ENCODE results near the gene C19orf85.

C19orf85 gene

GRCh38 chr19:55481794-55482155 is 17.2 kb upstream of the C19orf85 start:
- TF ChIP-seq CTCF (IDR thresholded peaks at IDR 0.05; ENCODE audit: low read depth, low read length, missing control alignments) = no peak
- no peak for DNase-seq (ENCODE audit: extremely low read depth, low read depth)
- H3K4me3 ChIP-seq (replicated peaks; ENCODE audit: low read depth, low read length) = no peak overlapping the region

- no peak overlapping the region for H3K4me3 ChIP-seq (replicated peaks; ENCODE audit: low read depth, low read length)
- TF ChIP-seq CTCF (IDR thresholded peaks at IDR 0.05; ENCODE audit: low read depth, low read length, missing control alignments) = no peak
- no peak for DNase-seq (ENCODE audit: extremely low read depth, low read depth)
These were observed 16.7 kb upstream of the C19orf85 start for GRCh38 chr19:55481148-55481793.

- no peak overlapping the region for H3K4me3 ChIP-seq (replicated peaks; ENCODE audit: low read depth, low read length)
- no peak for DNase-seq (ENCODE audit: extremely low read depth, low read depth)
- no peak for TF ChIP-seq CTCF (IDR thresholded peaks at IDR 0.05; ENCODE audit: low read depth, low read length, missing control alignments)
These were observed 15.1 kb upstream of the C19orf85 start for GRCh38 chr19:55479451-55480230.

GRCh38 chr19:55479045-55479444 is 14.5 kb upstream of the C19orf85 start:
- no peak for TF ChIP-seq CTCF (IDR thresholded peaks at IDR 0.05; ENCODE audit: low read depth, low read length, missing control alignments)
- DNase-seq (ENCODE audit: extremely low read depth, low read depth) = no peak
- H3K4me3 ChIP-seq (replicated peaks; ENCODE audit: low read depth, low read length) = no peak overlapping the region

- no peak for DNase-seq (ENCODE audit: extremely low read depth, low read depth)
- H3K4me3 ChIP-seq (replicated peaks; ENCODE audit: low read depth, low read length) = no peak overlapping the region
- TF ChIP-seq CTCF (IDR thresholded peaks at IDR 0.05; ENCODE audit: low read depth, low read length, missing control alignments) = no peak
These were observed 13.8 kb upstream of the C19orf85 start for GRCh38 chr19:55478364-55478763.

GRCh38 chr19:55477905-55478304 is 13.4 kb upstream of the C19orf85 start:
- peak overlapping the region; percentile 76 for H3K4me3 ChIP-seq (replicated peaks; ENCODE audit: low read depth, low read length)
- TF ChIP-seq CTCF (IDR thresholded peaks at IDR 0.05; ENCODE audit: low read depth, low read length, missing control alignments) = no peak
- no peak for DNase-seq (ENCODE audit: extremely low read depth, low read depth)
